22Rv1 (cell line): ENCODE measurements around the gene FRAS1.

Source experiments
- CTCF ChIP-seq: fragments of 450-650 bp; IDR thresholded peaks from 2 replicates; pipeline ENCODE4 v1.5.1; 2017; ENCODE audit warnings: mild to moderate bottlenecking
- ZFX ChIP-seq: fragments of 450-650 bp; IDR thresholded peaks from 2 replicates; pipeline ENCODE4 v1.6.1; 2017; ENCODE audit warnings: antibody characterized with exemption, borderline replicate concordance

- no peak for TF ChIP-seq CTCF
- TF ChIP-seq ZFX = no peak
Measured at GRCh38 chr4:78165758-78166157, 108.6 kb downstream of the FRAS1 start.
